DND-41 (cell line): ENCODE results near the gene NLGN1.

ENCODE experiments used
- ATAC-seq: fragments of 200-7000 bp; cut with Tn5 transposase; 3 replicates; pipeline ENCODE4 v1.9.1; 2021; ENCODE audit warnings: low read depth; ENCODE audit not compliant: insufficient read depth
- DNase-seq: peaks from one replicate; pipeline ENCODE4 v3.0.0-alpha.2; 2020
- H2AFZ ChIP-seq: 2 replicates; pipeline ENCODE4 v1.6.0; 2012; ENCODE audit warnings: low read depth, low read length
- H3K27ac ChIP-seq: 2 replicates; pipeline ENCODE4 v1.5.1; 2012; ENCODE audit warnings: low read length, inconsistent platforms
- H3K27me3 ChIP-seq: fragments of 200-600 bp; sonication (generic); 2 replicates; pipeline ENCODE4 v1.6.0; 2012; ENCODE audit warnings: low read length, mild to moderate bottlenecking, inconsistent platforms; ENCODE audit not compliant: insufficient read depth, poor library complexity
- H3K36me3 ChIP-seq: 2 replicates; pipeline ENCODE4 v1.5.1; 2012; ENCODE audit warnings: low read length, inconsistent platforms; ENCODE audit not compliant: insufficient read depth
- H3K4me1 ChIP-seq: 2 replicates; pipeline ENCODE4 v1.5.1; 2012; ENCODE audit warnings: mild to moderate bottlenecking, low read length; ENCODE audit not compliant: insufficient read depth
- H3K4me2 ChIP-seq: 2 replicates; pipeline ENCODE4 v1.6.0; 2012; ENCODE audit warnings: mild to moderate bottlenecking, moderate library complexity, low read length, inconsistent platforms; ENCODE audit not compliant: insufficient read depth
- H3K4me3 ChIP-seq, 2 experiments: fragments of 200-600 bp in 1 of 2; shearing (Covaris generic) in 1 of 2; 2 replicates each; pipeline ENCODE4 v1.5.1; 2012 to 2016; ENCODE audit warnings: inconsistent platforms in 2 of 2, low read length in 2 of 2, mild to moderate bottlenecking in 2 of 2, low read depth in 1 of 2, moderate library complexity in 1 of 2
- H3K79me2 ChIP-seq: 2 replicates; pipeline ENCODE4 v1.6.0; 2012; ENCODE audit warnings: low read length, inconsistent platforms; ENCODE audit not compliant: insufficient read depth
- H3K9ac ChIP-seq: 2 replicates; pipeline ENCODE4 v1.6.0; 2012; ENCODE audit warnings: low read depth, mild to moderate bottlenecking, inconsistent platforms, low read length, moderate library complexity
- H3K9me3 ChIP-seq: 2 replicates; pipeline ENCODE4 v1.5.1; 2012; ENCODE audit warnings: low read length, moderate library complexity, mild to moderate bottlenecking, inconsistent platforms; ENCODE audit not compliant: insufficient read depth, severe bottlenecking
- H4K20me1 ChIP-seq: 2 replicates; pipeline ENCODE4 v1.6.0; 2012; ENCODE audit warnings: low read length; ENCODE audit not compliant: insufficient read depth
- CTCF ChIP-seq: IDR thresholded peaks from 2 replicates; pipeline ENCODE4 v1.5.1; 2012; ENCODE audit warnings: borderline replicate concordance, low read length, moderate library complexity, mild to moderate bottlenecking; ENCODE audit not compliant: poor library complexity, severe bottlenecking; ENCODE audit errors: extremely low read depth
- EZH2 ChIP-seq: IDR thresholded peaks from 3 replicates; pipeline ENCODE4 v1.6.1; 2012; ENCODE audit warnings: borderline replicate concordance, low read depth, mild to moderate bottlenecking, moderate library complexity, low read length, inconsistent platforms; ENCODE audit not compliant: severe bottlenecking

NLGN1 gene

DNA sequence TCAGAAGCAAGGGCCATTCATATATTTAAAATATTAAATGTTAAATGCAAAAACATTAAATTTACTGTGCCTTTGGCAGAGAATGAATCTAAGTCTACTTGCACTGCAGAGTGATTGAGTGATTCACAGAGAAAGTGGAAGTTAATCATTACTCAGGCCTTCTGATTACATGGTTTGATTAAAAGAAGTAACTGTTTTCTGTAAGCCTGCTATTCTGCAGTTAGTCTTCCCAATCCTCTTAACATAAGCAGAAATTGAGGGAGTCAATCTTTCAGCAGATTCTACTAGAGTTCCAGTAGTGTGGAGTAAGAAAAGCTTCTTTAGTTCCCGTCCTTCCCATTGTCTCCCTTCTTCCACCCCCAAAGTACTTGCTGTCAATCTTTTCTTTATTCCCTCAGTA, 1.5 kb downstream of the NLGN1 start:
- H3K9me3 ChIP-seq = no peaks in the 10 kb centered on the region
- no peak overlapping the region for H3K4me3 ChIP-seq
- TF ChIP-seq CTCF (no peak), EZH2 (no peak)
- H4K20me1 ChIP-seq = no peaks in the 10 kb centered on the region
- H3K27ac ChIP-seq = no peak overlapping the region
- no peaks in the 10 kb centered on the region for H3K4me1 ChIP-seq
- H2AFZ ChIP-seq = no peak overlapping the region
- H3K4me2 ChIP-seq = no peak overlapping the region
- H3K79me2 ChIP-seq = no peaks in the 10 kb centered on the region
- no peaks in the 10 kb centered on the region for H3K27me3 ChIP-seq
- no peaks in the 10 kb centered on the region for H3K36me3 ChIP-seq
- DNase-seq (no peak), ATAC-seq (no peak)
- no peak overlapping the region for H3K9ac ChIP-seq

DNA sequence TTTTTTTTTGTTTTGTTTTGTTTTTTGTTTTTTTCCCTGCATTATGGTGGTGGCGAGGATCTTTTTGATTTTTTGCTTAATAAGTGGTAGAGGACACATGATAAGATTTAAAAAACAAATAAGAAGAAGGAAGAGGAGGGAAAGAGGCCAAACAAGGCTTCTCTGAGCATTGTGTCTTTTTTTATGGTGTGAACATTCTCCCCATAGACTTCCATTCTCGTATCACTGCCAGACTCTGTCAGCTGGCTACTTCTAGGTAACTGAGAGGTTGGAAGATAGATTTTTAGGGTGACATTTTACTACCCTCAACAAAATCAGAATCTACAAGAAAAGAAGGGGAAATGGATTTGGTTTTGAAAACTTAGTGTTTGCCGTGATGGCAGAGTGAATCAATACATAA, 3.8 kb downstream of the NLGN1 start:
- no peak for DNase-seq
- H3K36me3 ChIP-seq = no peaks in the 10 kb centered on the region
- H3K27me3 ChIP-seq = no peaks in the 10 kb centered on the region
- H3K9me3 ChIP-seq = no peaks in the 10 kb centered on the region
- H3K4me2 ChIP-seq = no peak overlapping the region
- no peak overlapping the region for H3K27ac ChIP-seq
- H3K9ac ChIP-seq = no peak overlapping the region
- H2AFZ ChIP-seq = no peak overlapping the region
- ATAC-seq = no peak
- TF ChIP-seq CTCF (no peak), EZH2 (no peak)
- no peaks in the 10 kb centered on the region for H3K4me1 ChIP-seq
- no peaks in the 10 kb centered on the region for H3K79me2 ChIP-seq
- no peak overlapping the region for H3K4me3 ChIP-seq
- H4K20me1 ChIP-seq = no peaks in the 10 kb centered on the region

DNA sequence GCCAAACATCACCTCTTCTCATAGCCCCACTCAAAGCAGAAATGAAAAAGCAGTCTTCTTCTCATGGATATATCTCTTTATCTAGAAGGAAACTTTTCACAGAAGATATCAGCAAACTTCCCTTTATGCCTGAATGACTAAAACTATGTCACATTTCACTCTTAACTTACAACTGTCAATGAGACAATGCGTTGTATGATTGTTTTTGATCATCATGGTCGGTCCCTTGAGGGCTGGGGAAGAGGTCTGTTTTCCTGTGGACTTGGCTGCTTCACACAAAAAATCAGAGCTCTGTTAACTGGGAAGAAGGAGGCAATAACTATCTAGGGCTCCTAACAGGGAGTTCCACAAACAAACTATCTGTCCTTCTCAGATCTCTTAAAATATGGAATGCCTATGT, 5.1 kb downstream of the NLGN1 start:
- H4K20me1 ChIP-seq = no peaks in the 10 kb centered on the region
- no peak overlapping the region for H3K4me2 ChIP-seq
- DNase-seq = no peak
- H3K27me3 ChIP-seq = no peaks in the 10 kb centered on the region
- H3K27ac ChIP-seq = no peak overlapping the region
- no peak for ATAC-seq
- H3K4me1 ChIP-seq = no peaks in the 10 kb centered on the region
- H3K4me3 ChIP-seq = no peak overlapping the region
- H3K9me3 ChIP-seq = no peaks in the 10 kb centered on the region
- H3K9ac ChIP-seq = no peak overlapping the region
- no peak overlapping the region for H2AFZ ChIP-seq
- no peaks in the 10 kb centered on the region for H3K79me2 ChIP-seq
- H3K36me3 ChIP-seq = no peaks in the 10 kb centered on the region
- TF ChIP-seq EZH2 (no peak), CTCF (no peak)

GRCh38 chr3:173403376-173403775, 5.8 kb downstream of the NLGN1 start:
- no peaks in the 10 kb centered on the region for H3K27me3 ChIP-seq
- no peak overlapping the region for H3K9ac ChIP-seq
- no peak overlapping the region for H2AFZ ChIP-seq
- H3K36me3 ChIP-seq = no peaks in the 10 kb centered on the region
- H3K4me1 ChIP-seq = no peaks in the 10 kb centered on the region
- H4K20me1 ChIP-seq = no peaks in the 10 kb centered on the region
- H3K4me3 ChIP-seq = no peak overlapping the region
- TF ChIP-seq CTCF = no peak
- no peak for TF ChIP-seq EZH2
- no peak for ATAC-seq
- no peak overlapping the region for H3K27ac ChIP-seq
- DNase-seq = no peak
- no peaks in the 10 kb centered on the region for H3K9me3 ChIP-seq
- H3K79me2 ChIP-seq = no peaks in the 10 kb centered on the region
- no peak overlapping the region for H3K4me2 ChIP-seq
